ENCODE data around the gene CSAG3. TPM values are rescaled to one million over a fixed set of nuclear protein-coding genes. Genes with fewer than 3 reads are reported as not detected.
"Not testable (repeated sequence)": the region's sequence is repeated elsewhere in the genome, so short reads cannot be mapped to it uniquely, and the experiment has no call there.

The CSAG3 gene
- total RNA-seq, 4 donors from 2014 or later: not detected

DNA sequence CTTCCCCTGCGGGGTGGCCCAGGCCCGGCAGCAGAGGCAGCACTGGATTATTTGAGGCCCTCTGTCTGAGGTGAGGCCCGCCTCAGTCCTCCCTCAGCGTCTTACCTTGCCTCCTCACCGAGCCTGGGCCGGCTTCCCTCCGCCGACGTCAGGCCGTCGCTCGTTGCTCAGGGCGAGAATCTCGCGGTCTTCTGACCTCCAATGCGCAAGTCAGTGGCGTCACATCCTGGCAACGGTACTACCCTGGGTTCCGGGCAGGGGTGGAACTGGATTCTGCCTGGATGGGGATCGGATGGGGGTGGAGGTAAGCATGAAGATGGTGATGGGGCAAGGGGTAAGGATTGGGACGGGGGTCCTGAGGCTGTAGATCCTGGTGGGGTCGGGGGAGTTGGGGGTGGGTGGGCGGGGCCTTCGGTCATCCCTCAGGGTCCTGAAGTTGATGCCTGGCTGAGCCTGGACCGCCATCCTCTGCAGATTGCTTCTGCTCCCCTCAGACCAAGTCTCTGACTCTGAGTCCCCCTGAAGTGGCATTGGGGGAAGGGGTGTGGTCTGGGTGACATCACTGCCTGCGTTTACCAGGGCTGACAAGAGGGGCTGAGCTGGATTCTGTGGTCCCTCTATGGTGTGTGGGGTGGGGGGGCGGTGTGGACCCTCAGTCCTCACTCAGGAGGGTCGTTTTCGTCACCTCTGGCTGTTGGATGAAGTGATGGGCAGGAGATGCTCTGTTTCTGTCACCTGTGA lies 10.7 kb downstream of the CSAG3 start, which contains the start of gene MAGEA6:
Gene MAGEA6 (minus strand): TSS at position 141 of the 741 bp plus-strand sequence. CDS start 2,039 bp downstream, outside the sequence.
- H3K27me3 ChIP-seq; H3K4me3 ChIP-seq; DNase-seq (ENCODE audit: low spot score in 2 of 2); H3K27ac ChIP-seq; H3K9me3 ChIP-seq; H3K4me1 ChIP-seq; H3K36me3 ChIP-seq: not testable (repeated sequence)
- WGBS, 2 donors: no CpG with 5 or more reads among the region's 29 CpGs

- not testable (repeated sequence) for H3K27me3 ChIP-seq; H3K4me1 ChIP-seq; H3K9me3 ChIP-seq; DNase-seq (ENCODE audit: low spot score in 2 of 2); H3K4me3 ChIP-seq; H3K36me3 ChIP-seq; H3K27ac ChIP-seq
- WGBS, 2 donors: no CpG with 5 or more reads among the region's 3 CpGs
These were observed 28.0 kb downstream of the CSAG3 start for GRCh38 chrX:152787062-152787461.

DNA sequence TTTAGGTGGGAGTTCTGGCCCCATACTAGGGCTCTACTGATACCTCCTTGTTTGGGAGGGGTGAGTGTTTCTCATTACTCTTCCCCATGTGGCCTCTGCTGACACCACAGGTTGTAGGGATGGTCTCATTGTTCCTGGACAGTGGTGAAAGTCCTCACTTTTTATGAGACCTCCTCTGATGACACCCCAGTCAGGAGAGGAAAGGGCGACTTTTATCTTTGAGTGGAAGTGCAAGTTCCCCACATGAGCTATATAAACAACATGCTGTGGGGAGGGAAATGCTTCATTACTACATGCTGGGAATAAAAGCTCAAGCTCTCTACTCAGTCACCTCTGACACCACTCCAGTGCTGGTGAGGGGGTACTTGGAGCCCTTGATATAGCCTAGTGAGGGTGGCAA lies 39.9 kb downstream of the CSAG3 start:
- H3K36me3 ChIP-seq: no peaks in the 10 kb centered on the region
- H3K27me3 ChIP-seq: peaks cover 0 to 9% of the 10 kb centered on the region in 2 donors
- no peaks in the 10 kb centered on the region for H3K9me3 ChIP-seq
- H3K27ac ChIP-seq: no peak overlapping the region
- no peak overlapping the region for H3K4me3 ChIP-seq
- TF ChIP-seq CTCF (IDR thresholded peaks at IDR 0.05) (no peak), EP300 (IDR thresholded peaks at IDR 0.05) (no peak), POLR2A (IDR thresholded peaks at IDR 0.05) (no peak)
- 78 to 83% methylated on average over 1 of the region's 1 CpG for WGBS, 2 donors
- H3K4me1 ChIP-seq: no peaks in the 10 kb centered on the region
- DNase-seq (ENCODE audit: low spot score in 2 of 2): no peak

DNA sequence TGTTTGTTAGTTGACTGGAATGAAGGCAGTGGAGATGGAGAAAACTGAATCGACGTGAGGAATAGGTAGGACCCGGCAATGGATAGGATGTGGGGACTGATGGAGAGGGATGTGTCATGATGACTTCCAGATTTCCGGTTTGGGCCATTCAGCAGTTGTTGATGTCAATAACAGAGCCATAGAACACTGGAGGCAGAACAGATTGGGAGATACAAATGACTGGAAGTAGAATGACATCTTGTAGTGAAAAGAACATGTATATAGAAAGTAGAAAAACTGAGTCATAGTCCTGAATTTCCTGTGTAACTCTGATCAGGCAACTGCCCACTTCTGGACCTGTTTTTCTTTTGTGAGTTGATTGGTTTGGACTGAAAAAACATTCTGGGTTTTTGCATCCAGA lies 47.0 kb downstream of the CSAG3 start:
- TF ChIP-seq POLR2A (IDR thresholded peaks at IDR 0.05) (no peak), CTCF (IDR thresholded peaks at IDR 0.05) (no peak), EP300 (IDR thresholded peaks at IDR 0.05) (no peak)
- H3K27me3 ChIP-seq: peaks cover 0 to 10% of the 10 kb centered on the region in 2 donors
- 69 to 77% methylated on average over 4 of the region's 4 CpGs for WGBS, 2 donors

More for the DNA sequence above, 47.0 kb downstream of the CSAG3 start:
- Histone ChIP-seq H3K36me3 (no peaks in the 10 kb centered on the region), H3K4me1 (no peaks in the 10 kb centered on the region), H3K27ac (no peak overlapping the region), H3K4me3 (no peak overlapping the region), H3K9me3 (no peaks in the 10 kb centered on the region)
- DNase-seq (ENCODE audit: low spot score in 2 of 2): no peak

Other genes with a start within 250 kb of the CSAG3 start
- gene GABRQ, start 121.3 kb upstream of the CSAG3 start, total RNA-seq: 1 to 10 TPM in 2 of 4 donors, under 1 TPM in 2; 0.90 to 2.3 (median 1.4) TPM
- gene MAGEA3, start 60.4 kb upstream of the CSAG3 start, total RNA-seq: not detected
- gene CSAG2, start 49.9 kb upstream of the CSAG3 start, total RNA-seq: not detected
- gene MAGEA2B, start 44.6 kb upstream of the CSAG3 start, total RNA-seq: not detected
- gene CSAG1, start 25.5 kb upstream of the CSAG3 start, total RNA-seq: not detected
- not detected for gene MAGEA12, start 25.5 kb upstream of the CSAG3 start, total RNA-seq
- gene MAGEA2, start 5.4 kb upstream of the CSAG3 start, total RNA-seq: not detected
- not detected for gene MAGEA6, start 10.5 kb downstream of the CSAG3 start, total RNA-seq
- gene CETN2, start 71.5 kb downstream of the CSAG3 start, total RNA-seq: 10 to 100 TPM; 21.6 to 43.7 (median 28.3) TPM
- gene NSDHL, start 71.8 kb downstream of the CSAG3 start, total RNA-seq: 10 to 100 TPM in 3 of 4 donors, 1 to 10 TPM in 1; 8.0 to 16.8 (median 12.5) TPM
- gene ZNF185, start 138.8 kb downstream of the CSAG3 start, total RNA-seq: 10 to 100 TPM; 17.1 to 55.1 (median 28.6) TPM
- not detected for gene PNMA5, start 234.9 kb downstream of the CSAG3 start, total RNA-seq

All from tibial nerve (tissue), 4 donors.